GM12891 (cell line): Measurements from ENCODE around the gene BTBD9.

Source experiments
- POLR2A ChIP-seq: IDR thresholded peaks from 2 replicates; pipeline ENCODE4 v1.6.1; 2011; ENCODE audit warnings: low read depth, low read length, control low read depth
- POLR2AphosphoS5 ChIP-seq: IDR thresholded peaks from 2 replicates; pipeline ENCODE4 v1.6.1; 2011; ENCODE audit warnings: low read depth, low read length, control low read depth
- SPI1 ChIP-seq: IDR thresholded peaks from 2 replicates; pipeline ENCODE4 v1.6.1; 2011; ENCODE audit warnings: low read depth, low read length, control low read depth
- TAF1 ChIP-seq: IDR thresholded peaks from 2 replicates; pipeline ENCODE4 v1.6.1; 2011; ENCODE audit warnings: low read depth, low read length, control low read depth

DNA sequence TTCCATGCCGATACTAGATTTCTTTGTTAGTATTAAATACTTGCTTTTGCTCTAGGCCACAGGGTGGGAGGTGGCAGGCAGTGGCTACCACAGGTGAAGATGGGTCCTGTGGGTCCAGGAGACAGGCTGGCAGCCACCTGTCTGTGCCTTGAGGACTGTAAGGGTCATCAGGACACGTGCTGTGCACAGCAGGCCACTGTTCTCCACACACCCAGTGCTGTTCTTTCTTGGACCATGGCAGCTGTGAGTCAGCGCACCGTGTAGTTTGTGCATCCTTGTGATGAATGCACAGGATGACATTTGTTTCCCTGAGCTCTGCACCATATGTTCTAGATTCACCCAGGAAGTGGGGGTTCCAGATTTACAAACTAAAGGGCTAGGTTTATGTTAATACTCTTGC lies 503.2 kb downstream of the BTBD9 start:
- TF ChIP-seq POLR2A = no peak
- no peak for TF ChIP-seq POLR2AphosphoS5
- TF ChIP-seq TAF1 = no peak
- TF ChIP-seq SPI1 = no peak
